ENCODE measurements around the gene RNF224.
"Not testable (repeated sequence)": the region's sequence is repeated elsewhere in the genome, so short reads cannot be mapped to it uniquely, and the experiment has no call there.

Gene RNF224

GRCh38 chr9:137255448-137256114 lies 28.3 kb downstream of the RNF224 start:
- no peak for DNase-seq

DNA sequence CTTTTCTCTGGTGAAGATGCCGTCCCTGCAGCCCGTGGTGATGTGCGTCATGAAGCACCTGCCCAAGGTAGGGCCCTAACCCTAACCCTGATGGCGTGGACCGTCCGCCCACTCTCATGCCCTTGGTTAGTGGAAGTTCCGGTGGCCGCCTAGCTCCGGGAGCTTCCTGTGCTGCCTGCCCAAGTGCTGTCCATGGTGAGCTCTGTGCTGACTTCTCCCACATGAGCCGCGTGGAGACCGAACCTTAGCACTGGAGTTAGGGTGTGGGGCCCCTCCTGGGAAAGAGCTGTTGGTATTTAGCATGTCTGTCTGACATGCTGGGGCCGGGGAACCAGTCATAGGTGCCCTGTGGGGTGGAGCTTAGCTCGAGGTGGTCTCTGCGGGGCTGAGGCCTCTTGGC lies 29.1 kb downstream of the RNF224 start:
- DNase-seq, result no peak

GRCh38 chr9:137256856-137257255 lies 29.6 kb downstream of the RNF224 start:
- no peak for DNase-seq

DNA sequence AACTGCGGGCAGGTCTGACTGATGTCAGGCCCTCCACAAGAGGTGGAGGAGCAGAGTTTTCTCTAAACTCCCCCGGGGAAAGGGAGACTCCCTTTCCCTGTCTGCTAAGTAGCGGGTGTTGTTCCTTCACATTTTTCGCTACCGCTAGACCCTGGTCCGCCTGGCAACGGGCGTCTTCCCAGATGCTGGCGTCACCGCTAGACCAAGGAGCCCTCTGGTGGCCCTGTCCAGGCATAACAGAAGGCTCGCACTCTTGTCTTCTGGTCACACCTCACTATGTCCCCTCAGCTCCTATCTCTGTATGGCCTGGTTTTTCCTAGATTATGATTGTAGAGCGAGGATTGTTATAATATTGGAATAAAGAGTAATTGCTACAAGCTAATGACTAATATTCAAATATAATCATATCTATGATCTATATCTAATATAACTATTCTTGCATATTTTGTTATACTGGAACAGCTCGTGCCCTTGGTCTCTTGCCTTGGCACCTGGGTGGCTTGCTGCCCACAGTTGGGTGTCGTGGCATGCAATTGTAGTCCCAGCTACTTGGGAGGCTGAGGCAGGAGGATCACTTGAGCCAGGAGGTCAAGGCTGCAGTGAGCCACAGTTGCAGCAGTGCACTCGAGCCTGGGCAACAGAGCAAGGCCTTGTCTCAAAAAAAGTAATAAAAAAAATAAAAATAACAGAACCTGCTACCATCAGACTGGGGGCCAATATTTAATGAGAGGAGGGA lies 35.0 kb downstream of the RNF224 start:
- DNase-seq, result not testable (repeated sequence)

DNA sequence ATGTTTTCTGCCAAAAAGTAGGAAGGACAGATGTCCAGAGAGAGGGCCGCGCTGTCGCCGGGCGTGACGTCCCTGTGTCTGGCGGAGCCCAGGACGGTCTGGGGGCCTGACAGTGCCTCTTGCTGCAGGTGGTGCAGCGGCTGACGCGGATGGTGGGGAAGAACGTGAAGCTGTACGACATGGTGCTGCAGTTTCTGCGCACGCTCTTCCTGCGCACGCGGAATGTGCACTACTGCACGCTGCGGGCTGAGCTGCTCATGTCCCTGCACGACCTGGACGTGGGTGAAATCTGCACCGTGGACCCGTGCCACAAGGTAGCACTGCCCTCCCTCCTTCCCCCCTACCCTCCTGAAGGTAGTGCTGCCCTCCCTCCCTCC lies 35.6 kb downstream of the RNF224 start:
- no peak for DNase-seq

- DNase-seq, result no peak
Measured at GRCh38 chr9:137263506-137263905, 36.2 kb downstream of the RNF224 start.

DNA sequence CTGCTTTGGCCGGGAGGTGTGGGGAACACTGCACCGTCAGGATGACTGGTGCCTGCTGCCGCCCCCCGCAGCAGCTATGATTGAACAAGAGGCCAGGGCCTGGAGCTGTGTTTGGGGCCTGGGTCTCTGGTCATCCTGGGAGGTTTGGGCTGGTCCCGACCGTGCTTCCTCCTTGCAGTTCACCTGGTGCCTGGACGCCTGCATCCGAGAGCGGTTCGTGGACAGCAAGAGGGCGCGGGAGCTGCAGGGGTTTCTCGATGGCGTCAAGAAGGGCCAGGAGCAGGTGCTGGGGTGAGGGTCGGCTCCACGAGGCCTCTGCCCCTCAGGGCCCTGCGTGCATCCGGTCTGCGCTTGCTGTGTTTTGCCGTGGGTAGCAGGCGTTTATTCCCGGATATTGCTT lies 36.8 kb downstream of the RNF224 start:
- DNase-seq, result no peak

- DNase-seq, result no peak
Measured at GRCh38 chr9:137265496-137266161, 38.3 kb downstream of the RNF224 start.

DNA sequence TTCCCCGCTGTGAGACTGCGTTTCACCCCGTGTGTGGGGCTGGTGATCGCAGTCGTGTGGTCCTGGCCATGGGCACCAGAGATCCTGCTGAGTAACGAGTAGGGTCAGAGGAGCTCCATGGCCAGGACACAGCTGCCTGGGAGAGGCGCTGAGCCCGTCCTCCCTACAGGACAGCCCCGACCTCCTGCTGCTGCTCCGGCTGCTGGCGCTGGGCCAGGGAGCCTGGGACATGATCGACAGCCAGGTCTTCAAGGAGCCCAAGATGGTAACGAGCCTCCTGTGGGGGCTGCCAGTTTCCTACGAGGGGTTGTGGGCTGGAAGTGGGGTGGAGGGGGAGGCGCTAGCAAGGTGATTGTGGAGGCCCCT lies 38.8 kb downstream of the RNF224 start:
- no peak for DNase-seq

DNA sequence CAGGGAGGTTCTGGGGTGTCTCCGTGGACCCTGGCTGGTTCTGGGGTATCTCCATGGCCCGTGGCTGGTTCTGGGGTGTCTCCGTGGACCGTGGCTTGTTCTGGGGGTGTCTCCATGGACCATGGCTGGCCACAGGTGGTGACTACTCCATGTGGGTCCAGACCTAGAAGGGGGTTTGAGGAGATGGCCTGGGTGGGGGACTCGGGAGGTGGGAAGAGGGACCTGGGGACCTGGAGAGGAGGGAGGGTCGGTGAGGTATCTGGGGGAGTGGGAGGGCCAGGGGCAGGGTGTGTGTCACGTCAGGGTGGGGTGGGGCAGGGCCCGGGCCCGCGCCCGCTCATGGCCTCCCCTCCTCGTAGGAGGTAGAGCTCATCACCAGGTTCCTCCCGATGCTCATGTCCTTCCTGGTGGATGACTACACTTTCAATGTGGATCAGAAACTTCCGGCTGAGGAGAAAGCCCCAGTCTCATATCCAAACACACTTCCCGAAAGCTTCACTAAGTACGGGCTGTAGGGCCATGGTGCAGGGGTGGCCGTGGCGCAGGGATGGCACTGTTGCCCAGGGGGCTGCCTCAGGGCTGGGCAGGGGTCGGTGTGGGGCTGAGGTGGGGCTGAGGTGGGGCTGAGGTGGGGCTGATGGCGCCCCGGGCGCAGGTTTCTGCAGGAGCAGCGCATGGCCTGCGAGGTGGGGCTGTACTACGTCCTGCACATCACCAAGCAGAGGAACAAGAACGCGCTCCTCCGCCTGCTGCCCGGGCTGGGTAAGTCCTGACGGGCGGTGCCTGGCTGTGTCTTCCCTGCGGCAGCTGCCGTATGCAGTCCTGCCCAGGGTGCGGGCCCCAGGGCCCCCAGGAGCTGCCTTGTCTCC lies 39.5 kb downstream of the RNF224 start:
- no peak for DNase-seq

DNA sequence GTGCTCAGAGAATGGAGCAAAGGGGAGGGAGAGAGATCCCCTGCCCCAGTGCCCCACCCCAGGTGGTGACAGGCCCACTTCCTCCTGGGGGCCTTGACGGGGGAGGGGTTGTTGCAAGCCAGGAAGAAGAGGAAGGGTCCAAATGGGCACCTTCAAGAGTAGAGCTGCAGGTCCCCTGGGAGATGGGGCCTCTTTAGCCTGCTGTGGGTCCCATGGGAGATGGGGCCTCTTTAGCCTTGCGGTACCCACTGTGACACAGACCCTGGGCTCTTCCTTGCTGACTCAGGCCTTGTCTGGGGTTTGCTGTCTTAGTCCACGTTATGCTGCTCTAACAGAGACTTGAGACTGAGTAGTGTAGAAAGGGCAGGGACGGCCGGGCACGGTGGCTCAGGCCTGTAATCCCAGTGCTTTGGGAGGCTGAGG lies 40.6 kb downstream of the RNF224 start:
- no peak for DNase-seq

DNA sequence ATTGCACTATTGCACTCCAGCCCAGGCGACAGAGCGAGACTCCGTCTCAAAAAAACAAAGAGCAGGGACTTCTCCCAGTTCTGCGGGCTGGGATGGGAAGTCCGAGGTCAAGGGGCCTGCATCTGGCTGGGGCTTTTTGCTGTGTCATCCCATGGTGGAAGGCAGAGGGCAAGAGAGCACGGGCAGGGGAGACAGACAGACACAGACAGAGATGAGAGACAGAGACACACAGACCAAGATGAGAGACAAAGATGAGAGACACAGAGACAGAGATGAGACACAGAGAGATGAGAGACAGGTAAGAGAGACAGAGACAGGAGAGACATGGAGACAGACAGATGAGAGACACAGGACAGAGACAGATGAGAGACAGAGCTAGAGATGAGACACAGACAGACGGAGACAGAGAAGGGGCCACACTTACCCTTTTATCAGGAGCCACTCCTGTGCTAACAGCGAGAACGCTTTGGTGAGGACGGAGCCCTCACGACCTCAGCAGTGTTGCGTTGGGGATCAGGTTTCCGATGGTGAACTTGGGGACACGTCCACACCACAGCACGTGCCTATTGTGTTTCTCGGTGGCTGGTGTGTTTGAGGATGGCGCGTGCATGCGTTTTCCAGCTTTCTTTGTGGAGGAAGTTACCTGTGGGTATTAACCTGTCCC lies 41.4 kb downstream of the RNF224 start:
- no peak for DNase-seq

- no peak for DNase-seq
Measured at GRCh38 chr9:137269231-137269772, 42.0 kb downstream of the RNF224 start.

DNA sequence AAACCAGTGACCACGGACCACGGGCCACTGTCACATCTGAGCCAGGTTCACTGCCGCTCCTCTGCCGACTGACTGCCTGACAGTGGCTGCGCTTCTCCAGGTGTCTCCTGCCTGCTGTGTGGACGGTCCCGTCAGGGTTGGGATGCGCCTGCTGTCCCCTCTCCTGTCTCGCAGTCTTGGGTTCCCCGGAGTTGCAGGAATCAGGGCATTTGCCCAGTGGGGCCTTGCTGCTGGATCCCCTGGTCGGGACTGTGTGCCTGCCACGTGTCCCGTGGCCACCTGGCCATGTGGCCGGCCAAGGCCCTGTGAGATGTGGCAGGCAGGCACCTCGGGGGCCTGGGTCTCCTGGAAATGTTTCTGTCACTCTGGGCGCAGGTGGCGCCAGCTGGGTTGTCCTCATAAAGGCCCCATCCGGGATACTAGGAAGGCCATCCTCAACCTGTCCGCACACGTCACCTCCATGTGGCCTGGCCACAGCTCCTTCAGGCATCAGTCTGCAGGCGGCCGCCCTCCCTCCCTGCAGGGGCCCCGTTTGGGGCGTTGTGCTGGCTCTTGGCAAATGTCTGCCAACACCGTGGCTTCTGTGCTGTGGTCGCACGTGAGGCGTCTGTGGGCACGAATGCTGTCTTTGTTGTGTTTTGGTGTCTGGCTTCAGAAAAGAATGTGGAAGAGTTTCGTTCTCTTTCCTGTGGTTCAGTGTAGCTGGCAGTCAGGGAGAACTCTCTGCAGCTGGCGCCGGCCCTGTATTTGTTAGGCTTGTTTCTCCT lies 43.8 kb downstream of the RNF224 start:
- no peak for DNase-seq

- no peak for DNase-seq
Measured at GRCh38 chr9:137271696-137272076, 44.4 kb downstream of the RNF224 start.

DNA sequence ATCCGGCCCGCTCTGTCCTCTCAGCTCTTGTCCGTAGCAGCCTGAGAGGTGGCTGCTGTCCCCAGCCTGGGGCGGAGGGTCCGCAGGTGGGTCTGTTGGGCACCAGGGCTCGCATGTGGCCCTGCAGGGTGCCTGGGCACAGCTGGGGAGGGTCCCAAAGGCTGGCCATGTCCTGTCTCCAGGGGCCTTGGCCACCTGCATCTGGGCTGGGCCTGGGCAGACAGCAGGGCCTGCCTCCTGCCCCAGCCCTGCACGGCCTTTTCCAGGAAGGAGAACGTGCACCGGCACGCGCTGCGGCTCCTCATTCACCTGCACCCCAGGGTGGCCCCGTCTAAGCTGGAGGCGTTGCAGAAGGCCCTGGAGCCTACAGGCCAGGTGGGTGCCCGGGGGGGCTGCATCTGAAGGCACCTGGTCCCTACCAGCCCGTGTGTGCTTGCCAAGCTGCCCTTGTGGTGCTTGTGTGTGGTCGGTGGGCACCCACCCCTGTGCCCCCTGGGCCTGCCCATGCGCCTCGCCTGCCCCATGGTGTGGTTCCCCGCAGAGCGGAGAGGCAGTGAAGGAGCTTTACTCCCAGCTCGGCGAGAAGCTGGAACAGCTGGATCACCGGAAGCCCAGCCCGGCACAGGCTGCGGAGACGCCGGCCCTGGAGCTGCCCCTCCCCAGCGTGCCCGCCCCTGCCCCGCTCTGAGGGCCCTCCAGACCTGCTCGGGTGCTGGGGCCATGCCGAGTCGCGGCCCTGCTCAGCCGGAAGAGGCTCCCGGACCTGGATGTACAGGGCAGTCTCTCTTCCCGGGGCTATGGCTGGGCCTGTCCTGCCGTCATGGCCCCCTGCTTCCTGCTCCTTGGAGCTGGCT lies 45.2 kb downstream of the RNF224 start:
- DNase-seq, result no peak

DNA sequence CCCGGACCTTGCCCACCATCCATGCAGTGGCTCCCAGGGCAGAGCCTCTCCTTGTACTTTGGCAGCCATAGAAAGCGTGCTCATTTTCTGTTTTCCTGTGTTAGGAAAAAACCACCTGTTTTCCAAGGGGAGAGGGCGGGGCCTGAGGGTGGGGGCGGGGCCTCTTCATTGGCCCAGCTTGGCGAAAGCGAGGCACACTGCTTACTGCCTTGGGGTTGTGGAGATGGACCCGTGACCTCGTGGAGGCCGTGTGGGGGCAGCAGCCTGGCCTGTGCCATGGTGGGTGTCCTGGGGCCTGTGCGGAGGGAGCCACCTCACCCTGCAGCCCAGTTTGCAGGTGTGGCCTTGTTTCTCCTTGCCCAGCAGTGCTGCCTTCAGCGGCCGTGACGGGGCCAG lies 45.8 kb downstream of the RNF224 start:
- DNase-seq, result no peak

DNA sequence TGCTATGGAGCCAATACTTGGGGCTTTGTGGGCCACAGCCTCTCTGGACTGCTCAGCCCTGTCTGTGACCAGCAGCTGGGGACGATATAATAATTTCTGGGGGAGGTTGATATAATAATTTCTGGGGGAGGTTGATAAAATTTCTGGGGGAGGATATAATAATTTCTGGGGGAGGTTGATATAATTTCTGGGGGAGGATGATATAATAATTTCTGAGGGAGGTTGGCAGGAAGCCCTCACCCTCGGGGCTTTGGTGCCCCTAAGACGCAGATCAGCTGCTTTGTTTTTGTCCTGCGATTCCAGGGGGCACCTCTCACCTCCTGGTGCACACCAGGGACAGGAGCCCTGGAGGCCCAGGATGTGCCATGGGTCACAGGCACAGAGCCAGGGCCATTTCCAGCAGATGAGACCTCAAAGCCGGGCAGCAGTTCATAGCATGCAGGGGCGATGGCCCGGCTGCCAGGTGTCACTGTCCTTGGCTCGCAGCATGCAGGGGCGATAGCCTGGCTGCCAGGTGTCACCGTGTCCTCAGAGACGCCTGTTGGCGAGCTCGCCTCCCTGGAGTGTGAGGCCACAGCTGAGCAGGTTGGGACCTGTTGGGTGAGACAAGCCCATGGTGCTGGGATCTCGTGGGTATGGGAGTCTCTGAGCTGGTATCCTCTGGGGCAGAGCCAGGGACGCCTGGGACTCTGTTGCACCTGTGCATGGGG lies 46.5 kb downstream of the RNF224 start:
- no peak for DNase-seq

DNA sequence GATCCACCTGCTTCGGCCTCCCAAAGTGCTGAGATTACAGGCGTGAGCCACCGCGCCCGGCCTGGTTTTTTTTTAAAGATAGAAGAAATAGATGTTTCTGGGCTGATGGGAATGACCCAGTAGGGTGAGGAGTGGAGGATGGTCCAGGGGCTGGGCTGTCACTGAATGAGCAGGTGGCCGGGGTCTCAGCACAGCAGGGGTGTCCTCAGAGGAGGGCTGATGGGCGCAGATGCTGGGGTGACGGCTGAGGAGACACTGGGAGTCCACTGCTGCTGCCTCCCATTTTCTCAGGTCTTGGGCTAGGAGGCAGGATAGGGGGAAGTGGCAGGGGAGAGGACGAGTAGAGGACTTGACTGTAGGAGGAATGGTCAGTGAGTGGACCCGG lies 47.9 kb downstream of the RNF224 start:
- no peak for DNase-seq

Data from NCI-H1694 treated with DMSO at 0.1 percent for 48 hours (cell line).